HG02798 (cell line): Measurements from ENCODE around the gene RHOXF1.
"Not testable (repeated sequence)": the region's sequence is repeated elsewhere in the genome, so short reads cannot be mapped to it uniquely, and the experiment has no call there.

Experiments
- ATAC-seq: cut with Tn5 transposase; IDR thresholded peaks from one replicate; pipeline ENCODE4 v1.9.1; 2021; ENCODE audit warnings: mild to moderate bottlenecking; ENCODE audit not compliant: unreplicated experiment, poor library complexity

The RHOXF1 gene

DNA sequence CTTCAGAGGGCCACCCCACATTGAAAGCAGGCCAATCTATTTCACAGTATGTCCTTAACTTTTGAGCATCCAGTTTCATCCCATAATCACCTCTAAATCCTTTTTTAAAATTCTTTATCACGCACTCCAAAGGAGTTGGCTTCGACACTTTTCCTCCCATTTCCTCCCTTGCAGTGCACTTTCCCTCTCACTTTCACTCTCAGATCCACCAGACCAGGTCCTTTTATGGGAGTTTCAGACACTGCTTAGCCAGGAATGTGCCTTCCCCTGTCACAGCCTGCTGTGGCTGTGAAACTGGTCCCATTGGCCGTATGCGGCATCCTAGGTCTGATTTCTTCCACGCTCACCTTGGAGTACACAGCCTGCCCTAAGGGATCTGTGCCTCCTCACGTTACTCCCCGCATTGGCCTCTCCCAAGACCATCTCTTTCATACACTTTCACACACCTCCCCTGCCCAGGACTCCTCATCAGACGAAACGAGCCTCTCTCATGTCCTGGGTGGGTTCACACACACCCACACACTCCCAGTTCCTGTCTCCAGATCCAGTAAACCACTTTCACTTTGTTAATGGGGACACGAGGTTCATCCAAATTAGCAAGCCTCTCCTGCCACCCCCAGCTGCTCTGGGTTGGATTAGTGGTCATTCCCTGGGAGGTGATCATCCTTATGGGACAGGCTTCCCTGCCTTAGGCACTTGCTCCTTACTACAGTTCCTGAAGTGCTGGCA lies 28.3 kb downstream of the RHOXF1 start:
- ATAC-seq = no peak

DNA sequence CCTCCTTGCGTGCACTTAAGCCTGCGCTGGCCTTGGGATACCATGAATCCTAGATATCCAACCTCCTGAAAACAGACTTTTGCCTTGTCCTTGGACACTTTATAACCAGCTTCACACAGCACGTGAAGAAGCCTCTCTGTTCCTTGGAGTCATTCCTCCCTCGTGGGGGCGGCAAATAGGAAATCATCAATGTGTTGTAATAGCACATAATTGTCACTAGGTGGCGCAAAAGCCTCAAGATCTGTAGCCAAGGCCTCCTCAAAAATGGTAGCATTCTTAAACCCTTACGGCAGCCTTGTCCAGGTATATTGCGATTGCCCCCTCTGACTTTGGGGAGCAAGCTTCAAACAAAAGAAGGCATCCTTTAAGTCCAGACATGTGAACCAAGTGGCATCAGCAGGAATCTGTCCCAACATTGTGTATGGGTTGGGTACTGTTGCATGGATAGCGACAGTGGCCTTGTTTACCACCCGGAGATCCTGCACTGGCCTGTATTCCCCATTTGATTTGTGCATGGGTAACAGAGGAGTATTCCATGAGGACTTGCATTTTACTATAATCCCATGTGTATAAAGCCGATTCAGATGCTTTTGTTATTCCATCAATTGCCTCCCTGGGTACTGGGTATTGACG lies 30.0 kb downstream of the RHOXF1 start:
- not testable (repeated sequence) for ATAC-seq

DNA sequence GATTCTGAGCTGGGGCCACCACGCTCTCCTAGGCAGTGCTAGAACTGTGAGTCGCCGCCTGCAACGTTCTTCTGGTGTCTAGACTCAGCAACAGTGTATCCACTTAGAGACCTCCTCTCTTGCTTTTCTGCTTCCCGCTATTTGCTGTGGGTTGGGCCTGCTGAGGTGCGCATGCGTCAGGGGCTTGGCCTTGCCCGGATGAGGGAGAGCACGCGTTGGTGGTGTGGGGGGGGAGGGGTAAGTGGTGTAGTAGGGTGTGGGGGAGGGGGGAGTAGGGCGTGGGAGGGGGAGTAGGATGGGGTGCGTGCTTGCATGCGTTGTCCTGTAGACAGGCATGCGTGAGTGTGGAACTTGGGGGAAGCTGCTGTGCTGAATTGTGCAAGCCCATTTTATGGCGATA lies 38.1 kb downstream of the RHOXF1 start, which contains the start of gene RHOXF2B:
TSS of gene RHOXF2B (minus strand) at position 101 of the 400 bp plus-strand sequence. CDS start 138 bp downstream, outside the sequence.
- ATAC-seq = not testable (repeated sequence)

DNA sequence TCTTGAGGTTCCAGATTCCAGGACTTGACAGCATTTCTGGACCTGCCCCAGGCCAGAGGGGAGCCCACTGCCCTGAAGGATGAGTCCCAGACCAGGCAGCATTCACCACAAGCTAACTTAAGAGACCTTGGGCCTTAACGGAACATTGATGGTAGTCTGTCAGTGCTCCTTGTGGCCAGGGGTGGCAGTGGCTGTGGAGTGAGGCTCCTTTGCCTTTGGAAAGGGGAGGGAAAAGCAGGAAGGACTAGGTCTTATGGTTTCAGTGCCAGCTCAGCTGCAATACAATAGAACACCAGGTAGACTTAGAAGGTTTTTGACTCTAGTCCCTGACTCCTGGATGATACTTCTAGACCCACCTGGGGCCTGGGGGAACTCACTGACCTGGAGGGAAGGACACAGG lies 49.5 kb downstream of the RHOXF1 start:
- not testable (repeated sequence) for ATAC-seq
